Activated CD8-positive, alpha-beta memory T cell treated with anti-CD3 and anti-CD28 coated beads, Interleukin-2, amount 50 U/mL, for 4 hours (primary cell): ENCODE measurements around the gene TSPAN14.
A peak's percentile ranks its signal among the peaks of the same experiment; 100 is the strongest.
"Not testable (repeated sequence)": the region's sequence is repeated elsewhere in the genome, so short reads cannot be mapped to it uniquely, and the experiment has no call there.

Source experiments
- DNase-seq: peaks from one replicate; pipeline ENCODE4 v3.0.0-alpha.2; 2020

The TSPAN14 gene

DNA sequence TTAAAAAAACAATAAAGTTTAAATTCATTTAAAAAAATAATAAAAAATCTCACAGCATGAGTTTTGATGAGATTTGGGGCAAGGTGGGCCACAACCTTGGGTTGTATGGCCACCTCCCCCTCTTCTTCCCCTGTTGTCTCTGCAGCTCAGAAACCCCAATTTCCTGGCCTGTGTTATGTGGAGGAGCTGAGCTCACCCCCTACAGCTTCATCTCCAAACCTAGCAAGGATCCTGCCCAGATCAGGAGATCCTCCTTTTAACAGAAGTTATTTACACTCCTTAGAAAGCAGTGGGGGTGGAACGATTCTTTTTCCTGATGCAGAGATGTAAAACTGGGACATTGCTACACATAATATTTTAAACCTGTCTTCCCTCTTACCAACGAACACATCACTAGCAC, 76.7 kb downstream of the TSPAN14 start:
- DNase-seq = no peak

DNA sequence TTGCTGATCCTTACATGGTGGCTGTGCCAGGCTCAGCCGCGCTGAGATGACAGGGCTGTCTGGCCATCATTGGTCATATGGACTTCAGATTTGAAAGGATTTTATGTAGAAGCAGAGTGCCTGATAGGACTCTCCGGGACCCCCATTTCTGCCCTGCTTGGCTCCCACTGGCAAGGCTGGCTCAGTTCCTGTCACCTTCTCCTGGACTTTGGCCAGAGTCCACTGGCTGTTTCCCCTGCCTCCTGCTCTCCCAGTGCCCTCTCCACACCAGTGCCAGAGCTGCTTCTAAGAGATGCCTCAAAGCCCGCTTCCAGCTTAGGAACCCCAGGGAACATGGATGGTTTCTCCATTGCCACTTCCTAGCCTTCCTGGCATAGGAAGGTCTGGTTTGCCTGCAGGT, 78.5 kb downstream of the TSPAN14 start:
- no peak for DNase-seq

DNA sequence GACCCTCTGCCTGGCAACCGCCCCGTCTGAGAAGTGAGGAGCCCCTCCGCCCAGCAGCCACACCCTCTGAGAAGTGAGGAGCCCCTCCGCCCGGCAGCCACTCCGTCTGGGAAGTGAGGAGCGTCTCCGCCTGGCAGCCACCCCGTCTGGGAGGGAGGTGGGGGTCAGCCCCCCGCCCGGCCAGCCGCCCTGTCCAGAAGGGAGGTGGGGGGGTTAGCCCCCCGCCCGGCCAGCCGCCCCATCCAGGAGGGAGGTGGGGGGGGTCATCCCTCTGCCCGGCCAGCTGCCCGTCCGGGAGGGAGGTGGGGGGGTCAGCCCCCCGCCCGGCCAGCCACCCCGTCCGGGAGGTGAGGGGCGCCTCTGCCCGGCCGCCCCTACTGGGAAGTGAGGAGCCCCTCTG, 79.9 kb downstream of the TSPAN14 start:
- not testable (repeated sequence) for DNase-seq

DNA sequence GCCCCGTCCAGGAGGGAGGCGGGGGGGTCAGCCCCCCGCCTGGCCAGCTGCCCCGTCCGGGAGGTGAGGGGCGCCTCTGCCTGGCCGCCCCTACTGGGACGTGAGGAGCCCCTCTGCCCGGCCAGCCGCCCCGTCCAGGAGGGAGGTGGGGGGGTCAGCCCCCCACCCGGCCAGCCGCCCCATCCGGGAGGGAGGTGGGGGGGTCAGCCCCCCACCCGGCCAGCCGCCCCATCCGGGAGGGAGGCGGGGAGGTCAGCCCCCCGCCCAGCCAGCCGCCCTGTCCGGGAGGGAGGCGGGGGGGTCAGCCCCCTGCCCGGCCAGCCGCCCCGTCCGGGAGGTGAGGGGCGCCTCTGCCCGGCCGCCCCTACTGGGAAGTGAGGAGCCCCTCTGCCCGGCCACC, 80.5 kb downstream of the TSPAN14 start:
- DNase-seq = not testable (repeated sequence)

DNA sequence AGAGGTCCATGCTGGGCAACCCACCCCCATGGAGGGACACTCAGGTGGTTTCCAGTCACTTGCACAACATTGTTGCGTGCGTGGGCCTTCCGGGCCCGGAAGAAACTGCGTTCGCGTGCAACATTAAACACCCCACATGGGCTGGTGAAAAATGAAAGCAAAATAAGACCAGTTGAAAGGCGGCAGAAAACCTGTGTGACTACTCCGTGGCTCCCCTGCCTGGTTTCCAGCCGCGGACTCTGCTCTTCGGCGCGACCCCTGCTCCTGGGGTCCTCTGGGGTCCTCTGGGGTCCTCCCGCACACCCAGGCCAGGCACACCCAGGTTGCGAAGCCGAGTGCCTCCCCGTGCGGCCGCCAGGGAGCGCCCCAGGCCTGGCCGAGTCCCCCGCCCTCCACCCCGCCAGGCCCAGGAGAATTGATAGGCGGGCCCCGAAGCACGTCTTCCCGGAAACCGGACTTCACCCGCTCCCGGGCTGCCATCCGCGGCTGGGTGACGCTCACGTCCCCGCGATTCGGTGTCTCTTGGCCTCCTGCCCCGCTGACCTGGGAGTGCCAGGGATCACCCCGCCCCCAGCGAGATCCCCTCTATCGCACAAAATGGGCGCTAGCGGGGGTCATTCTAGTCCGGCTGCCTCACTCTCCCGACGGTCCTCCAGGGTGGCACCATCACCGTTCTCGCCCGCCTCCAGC, 81.7 kb downstream of the TSPAN14 start:
- peak; percentile 78 for DNase-seq

DNA sequence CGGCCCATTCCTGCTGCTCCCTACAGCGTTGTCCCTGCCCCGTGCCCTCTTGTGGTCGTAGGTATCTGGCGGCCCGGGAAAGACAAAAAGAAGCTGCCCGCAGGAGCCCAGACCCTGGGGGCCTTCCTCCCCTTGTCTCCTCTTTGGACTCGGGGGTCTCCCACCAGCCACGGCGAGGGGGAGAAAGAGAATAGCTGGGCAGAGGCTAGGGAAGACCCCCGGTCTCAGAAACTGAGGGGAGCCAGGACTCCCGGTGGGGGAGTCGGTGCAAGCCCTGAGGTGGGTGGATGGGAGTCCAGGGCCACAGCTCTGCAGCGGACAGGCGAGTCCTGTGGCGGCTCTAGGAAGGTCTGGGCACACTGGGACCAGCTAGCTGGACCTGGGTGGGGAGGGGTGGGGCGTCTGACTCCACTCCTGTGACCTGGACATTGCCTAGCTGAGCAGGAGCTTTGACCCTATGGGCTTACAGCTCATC, 82.3 kb downstream of the TSPAN14 start:
- DNase-seq = no peak

DNA sequence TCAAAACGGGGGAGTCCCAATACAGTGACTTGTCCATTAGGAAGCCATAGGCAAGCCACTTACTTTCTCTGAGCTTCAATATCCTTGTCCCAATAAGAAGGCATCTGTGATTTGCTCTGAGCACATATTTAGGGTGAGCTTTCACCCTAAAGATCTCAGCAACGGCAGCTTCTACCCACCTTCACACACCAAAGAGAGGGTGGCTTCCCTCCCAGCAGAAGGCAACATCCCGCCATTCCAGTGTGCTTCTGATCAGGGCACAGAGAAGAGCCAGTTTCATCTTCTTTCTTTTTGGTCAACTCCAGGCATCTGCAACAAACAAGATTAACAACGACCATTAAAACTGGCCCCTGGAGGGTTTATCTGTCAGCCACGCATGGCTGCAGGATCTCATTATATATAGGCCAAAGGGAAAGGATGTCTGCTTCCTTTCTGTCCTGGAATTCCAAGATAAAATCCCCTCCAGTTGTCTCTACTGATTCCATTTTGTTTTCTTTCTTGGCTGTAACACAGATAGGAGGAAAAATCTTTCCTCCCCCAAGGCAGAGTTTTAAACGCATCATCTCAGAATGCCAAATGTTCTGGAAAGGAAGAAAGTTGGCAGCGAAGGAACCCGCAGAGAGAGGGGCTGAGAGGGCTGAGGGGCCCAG, 83.1 kb downstream of the TSPAN14 start:
- no peak for DNase-seq

DNA sequence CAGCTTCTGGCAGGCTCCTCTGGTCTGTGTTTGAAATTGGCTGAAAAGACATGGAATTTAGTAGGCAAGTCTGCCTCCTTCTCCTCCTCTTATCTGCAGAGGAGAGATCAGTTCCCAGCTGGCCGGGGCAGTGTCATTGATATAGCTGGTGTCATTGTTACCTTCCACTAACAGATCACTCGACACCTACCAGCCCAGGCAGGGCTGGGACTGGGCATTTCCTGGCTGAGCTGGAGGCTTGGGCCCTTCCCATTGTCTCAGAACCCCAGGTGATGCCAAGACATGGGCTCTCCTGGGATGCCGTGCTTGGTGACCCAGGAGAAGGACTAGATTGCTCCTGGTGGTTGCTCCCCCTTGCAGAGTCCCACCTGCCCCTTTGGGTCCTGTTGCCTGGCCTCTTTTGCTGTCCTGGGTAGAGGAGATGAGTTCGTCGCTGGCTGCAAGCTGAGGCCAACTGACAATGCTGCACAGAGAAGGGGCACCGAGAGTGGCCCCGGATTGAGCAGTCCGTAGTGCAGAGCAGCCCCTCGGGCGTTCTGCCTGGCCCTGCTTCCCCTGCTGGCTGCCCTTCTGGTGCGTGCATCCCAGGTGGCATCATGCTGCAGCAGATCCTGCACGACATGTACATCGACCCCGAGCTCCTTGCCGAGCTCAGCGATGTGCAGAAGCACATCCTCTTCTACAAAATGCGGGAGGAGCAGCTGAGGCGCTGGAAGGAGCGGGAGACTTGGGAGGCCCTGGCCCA, 83.8 kb downstream of the TSPAN14 start, which contains the start of gene SH2D4B:
TSS of gene SH2D4B (plus strand) at position 167 of the 745 bp plus-strand sequence. CDS start at position 597, 430 bp downstream.
- no peak for DNase-seq

DNA sequence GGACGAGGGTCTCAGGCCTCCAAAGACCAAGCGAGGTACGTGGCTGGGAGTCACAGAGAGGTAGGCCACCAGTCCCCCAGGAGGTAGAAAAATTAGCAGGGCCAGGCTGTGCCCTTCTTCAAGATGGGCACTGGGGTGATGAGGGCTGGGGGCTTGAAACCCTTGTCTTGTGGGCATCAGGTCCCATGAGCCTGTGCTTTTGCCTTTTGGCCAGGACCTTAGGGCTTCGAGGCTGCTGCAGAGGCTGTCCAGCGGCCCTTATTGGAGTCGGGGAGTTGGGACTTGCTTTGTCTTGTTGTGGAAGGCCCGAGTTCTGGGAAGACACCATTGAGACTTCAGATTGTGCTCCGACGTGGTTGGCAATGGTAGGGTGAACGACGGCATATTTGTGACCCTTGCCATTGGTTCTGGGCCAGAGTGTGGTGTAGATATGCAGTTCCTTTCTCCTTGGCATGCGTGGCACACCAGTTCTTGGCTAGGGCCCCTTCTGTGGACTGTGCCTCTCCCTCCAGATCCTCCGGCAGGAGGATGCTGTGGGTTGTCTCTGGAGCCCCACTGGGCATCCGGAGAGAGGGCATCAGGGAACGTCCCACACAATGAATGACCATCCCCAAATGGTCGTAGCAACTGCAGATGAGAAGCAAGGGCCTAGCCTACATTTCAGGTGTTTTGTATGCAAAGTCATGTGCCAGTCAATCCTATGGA, 84.5 kb downstream of the TSPAN14 start:
- no peak for DNase-seq

DNA sequence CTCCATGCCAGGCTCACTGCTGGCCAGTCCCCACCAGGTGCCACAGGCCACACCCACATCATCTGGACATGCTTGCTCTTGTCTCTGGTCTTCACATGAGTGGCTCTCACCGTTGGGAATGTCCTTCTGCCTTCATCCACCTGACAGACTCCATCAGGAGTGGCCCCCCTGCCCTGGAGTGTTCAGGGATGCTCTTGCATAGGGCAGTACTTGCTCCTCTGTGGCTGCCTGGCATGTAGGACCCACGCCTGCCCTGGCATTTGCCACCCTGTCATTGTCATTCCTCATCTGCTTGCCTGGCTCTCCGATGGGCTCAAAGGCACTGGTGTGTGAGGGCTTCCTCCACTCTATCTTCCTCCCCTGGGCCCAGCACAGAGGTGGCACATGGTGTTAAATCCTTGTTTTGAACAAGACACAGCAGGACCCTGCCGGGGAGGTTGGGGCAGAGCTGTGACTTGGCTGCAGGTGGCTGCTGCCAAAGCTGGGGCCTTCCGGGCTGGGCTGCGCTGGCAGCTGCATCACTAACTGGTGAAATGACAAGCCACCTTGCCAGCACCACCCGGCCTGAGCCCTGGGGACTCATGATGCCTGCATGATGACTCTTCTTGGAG, 85.4 kb downstream of the TSPAN14 start:
- no peak for DNase-seq

DNA sequence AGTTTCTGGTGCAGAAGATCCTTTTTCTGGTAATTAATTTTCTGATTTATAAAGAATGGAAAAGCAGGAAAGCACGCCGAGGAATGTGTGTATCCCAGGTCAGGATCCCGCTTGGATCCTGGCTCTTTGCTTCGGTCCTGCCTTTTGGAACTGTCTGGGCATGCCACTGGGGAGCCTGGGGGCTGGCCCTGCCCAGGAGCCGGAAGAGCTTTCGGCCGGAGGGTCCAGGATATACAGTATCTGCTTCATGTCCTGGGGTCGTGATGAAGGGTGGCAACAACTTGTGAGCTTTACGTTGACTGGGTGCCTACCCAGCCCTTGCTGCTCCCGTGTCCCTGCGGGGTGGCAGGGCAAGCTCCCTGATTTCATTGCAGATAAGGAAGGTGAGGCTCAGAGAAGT, 86.0 kb downstream of the TSPAN14 start:
- DNase-seq = no peak

DNA sequence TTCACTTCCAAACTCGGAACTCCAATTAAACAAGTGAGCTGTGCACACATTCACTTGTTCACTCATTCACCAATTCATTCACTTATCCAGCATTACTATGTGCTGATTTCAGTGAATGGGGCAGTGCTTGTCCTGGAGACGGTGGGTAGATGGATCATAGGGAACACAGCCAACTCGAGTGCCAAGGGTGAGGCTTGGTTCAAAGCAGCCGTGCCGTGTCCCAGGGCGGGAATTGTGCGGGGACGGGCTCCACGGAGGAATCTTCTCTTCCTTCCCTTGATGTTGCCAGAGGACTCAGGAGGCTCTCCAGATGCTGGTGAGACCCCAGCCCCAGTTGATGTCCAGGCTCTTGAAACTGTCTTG, 86.5 kb downstream of the TSPAN14 start:
- DNase-seq = no peak

DNA sequence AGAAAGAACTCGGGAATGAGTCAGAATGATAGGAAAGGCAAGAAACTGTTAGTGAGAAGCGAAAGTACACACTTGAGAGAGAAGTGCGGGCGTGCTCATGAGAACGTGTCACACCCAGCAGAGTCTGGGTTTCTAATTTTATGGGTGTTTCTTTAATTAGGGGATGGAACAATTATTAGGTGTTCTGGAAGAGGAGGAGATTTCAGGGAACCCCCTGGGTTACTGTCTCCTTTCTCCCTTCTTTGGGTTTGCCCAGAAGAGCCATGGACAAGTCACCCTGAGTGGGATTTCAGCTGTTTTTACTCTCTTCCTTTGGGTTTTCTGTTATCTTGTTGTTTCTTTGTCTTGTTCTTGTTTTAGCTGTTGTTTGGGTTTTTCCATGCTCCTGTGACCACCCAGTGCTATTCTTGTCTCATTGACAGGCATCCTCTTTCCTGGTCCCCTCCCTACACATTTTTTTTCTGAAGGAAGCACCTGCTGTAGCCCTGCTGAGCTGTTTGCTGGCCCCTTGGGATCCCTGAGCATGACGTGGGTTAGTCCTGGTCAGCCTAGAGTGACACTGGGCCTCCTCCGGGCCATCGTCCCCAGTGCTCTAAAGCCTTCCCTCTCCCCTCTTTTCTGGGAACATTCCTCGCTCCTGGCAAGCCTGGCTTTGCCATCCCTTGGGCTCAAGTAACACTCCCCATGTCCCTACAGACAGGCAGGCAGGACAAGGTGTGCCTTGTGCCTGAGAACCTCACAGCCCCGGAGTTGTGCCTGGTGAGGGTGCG, 87.1 kb downstream of the TSPAN14 start:
- no peak for DNase-seq

DNA sequence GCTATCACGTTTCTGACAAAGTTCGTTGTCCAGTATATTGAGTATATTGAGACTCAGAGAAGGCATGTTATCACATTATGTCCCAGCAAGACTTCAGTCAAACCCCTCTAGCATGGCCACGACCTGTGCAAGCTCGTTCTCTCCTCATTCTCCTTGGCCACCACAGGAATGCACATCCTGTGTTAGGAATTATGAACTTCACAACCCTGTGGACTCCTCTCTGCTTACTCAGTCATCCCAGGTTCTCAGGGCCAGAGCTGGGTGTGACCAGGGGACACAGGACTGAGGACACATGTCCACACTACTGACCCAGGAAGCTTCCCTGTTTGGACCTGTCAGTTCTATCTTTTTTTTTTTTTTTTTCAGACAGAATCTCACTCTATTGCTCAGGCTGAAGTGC, 87.9 kb downstream of the TSPAN14 start:
- DNase-seq = no peak

DNA sequence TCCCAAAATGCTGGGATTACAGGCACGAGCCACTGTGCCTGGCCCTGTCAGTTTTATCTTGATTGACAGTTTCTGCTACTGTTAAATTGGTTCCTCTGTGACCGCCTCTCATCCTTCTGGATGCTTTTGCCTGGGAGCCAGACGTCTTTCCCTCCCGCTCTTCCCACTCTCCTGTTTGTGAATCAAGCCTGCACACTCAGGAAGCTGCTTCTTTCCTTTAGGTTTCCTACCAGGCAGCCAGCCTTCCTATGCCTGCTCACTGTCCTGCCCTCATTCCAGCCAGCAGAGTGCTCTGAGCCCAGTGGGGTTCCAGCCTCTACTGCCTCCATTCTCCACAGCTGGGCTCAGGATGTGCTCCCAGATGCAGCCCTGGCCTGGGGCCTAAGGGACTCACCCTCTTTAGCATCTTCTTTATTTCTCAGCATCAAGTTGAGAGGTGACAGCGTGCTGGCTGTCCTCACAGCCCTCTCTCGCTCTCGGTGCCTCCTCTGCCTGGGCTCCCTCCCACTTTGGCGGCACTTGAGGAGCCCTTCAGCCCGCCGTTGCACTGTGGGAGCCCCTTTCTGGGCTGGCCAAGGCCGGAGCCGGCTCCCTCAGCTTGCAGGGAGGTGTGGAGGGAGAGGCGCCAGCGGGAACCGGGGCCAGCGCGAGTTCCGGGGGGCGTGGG, 88.7 kb downstream of the TSPAN14 start:
- DNase-seq = no peak

DNA sequence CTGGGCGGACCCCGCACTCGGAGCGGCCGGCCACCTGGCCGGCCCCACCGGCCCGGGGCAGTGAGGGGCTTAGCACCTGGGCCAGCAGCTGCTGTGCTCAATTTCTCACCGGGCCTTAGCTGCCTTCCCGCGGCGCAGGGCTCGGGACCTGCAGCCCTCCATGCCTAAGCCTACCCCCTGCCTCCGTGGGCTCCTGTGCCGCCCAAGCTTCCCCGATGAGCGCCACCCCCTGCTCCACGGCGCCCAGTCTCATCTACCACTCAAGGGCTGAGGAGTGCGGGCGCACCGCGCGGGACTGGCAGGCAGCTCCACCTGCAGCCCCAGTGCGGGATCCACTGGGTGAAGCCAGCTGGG, 89.2 kb downstream of the TSPAN14 start:
- not testable (repeated sequence) for DNase-seq

DNA sequence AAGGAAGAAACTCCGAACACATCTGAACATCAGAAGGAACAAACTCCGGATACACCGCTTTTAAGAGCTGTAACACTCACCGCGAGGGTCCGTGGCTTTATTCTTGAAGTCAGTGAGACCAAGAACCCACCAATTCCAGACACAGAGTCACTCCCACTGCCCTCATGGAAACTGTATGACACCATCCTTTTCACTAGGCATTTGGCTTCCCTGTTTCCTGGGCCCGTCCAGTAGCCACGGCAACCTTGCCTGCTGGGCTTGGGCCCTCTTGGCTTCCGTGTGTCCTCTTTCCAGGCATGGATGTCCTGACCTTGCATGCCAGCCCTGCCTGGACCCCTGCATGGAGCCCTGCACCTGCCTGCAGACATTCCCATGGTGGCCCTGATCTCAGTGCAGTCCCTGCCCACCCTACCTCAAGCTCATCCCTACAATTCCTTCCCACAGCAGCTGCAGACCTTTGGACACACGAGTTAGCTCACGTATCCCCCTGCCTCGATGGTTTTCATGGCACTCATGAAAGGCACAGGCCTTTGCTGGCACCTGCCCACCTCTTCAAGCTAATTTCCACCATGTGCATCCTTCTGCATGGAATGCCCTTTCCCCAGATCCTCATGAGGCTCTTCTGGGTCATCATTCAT, 90.3 kb downstream of the TSPAN14 start:
- no peak for DNase-seq

DNA sequence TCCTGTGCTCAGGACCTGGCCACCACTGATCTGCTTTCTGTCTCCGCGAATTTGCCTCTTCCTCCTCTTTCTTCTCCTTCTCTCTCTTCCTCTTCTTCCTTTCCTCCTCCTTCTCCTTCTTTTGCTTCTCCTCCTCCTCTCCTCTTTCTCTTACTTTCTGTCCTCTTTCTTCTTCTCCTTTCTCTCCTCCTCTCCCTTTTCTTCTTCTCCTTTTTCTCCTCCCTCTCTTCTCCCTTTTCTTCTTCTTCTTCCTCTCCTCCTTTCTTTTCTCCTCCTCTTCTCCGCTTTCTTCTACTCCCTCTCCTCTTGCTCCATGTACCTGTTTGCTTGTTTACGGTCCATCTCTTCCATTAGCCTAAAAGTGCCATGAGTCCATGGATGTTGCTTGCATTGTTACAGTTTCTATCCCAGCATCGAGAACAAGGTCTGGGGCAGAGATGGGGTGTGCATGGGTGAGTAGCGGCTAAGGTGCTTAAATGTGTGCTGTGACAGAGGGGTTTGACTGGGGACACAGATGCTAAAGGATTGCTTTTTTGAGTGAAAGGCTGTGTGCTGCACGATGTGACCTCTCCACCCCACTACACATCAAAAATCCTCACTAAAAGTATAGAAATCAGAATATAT, 91.3 kb downstream of the TSPAN14 start:
- DNase-seq = no peak

DNA sequence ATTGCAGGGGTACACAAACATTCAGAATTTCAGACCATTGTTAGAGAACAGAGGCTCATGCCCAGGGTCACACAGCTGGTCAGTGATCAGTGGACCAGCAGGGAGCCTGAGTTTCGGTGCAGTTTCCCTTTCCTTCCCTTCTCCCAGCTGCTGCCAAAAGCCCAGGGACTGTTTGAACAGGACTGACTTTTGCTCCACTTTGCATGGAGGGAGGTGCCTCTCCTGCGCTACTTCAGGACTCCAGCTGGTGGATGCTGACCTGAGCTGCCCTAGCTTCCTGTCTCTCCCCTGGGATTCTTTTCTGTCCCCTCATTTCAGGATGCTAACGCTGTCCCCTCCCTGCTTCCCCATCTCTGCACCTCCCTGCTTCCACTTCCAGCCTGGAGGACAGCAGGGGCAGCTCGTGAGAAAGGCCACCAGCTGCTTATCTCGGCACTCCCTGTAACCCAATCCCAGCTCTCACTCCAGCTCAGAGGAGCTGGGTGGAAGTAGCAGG, 98.1 kb downstream of the TSPAN14 start:
- DNase-seq = no peak

DNA sequence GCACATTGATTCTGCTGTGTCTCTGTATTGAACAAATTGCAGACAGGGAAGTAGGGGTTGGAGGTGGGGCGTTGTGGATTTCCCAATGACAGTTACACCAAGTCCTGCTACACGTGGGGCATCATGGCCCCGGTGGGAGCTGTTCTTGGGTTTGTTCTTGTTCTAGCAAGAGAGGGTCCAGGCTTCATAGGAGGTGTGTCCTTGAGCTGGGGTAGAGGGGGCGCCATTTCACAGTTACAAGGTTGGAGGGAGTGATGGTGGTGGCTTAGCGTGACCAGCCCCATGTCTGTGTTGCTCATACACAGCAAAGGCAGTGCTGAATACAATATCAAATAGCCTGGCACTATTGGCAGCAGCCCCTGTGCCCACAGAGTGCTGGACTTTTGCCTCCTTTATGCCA, 99.3 kb downstream of the TSPAN14 start:
- DNase-seq = no peak
